HUDEP-2 (cell line): ENCODE measurements around the gene EFCC1.
"Not testable (repeated sequence)": the region's sequence is repeated elsewhere in the genome, so short reads cannot be mapped to it uniquely, and the experiment has no call there.

ENCODE experiments used
- DNase-seq, 76 experiments: peaks; one replicate each; lab custom pipeline; 2025; ENCODE audit not compliant: unreplicated experiment in 76 of 76; lab: John Stamatoyannopoulos, UW

The EFCC1 gene

GRCh38 chr3:129069313-129070085 lies 68.4 kb downstream of the EFCC1 start:
- not testable (repeated sequence) for DNase-seq

- no peak for DNase-seq
Measured at GRCh38 chr3:129070086-129070885, 69.2 kb downstream of the EFCC1 start.

GRCh38 chr3:129077222-129077621 lies 76.1 kb downstream of the EFCC1 start:
- DNase-seq: no peak

GRCh38 chr3:129078510-129078909 lies 77.4 kb downstream of the EFCC1 start:
- no peak for DNase-seq

GRCh38 chr3:129081503-129081902 lies 80.4 kb downstream of the EFCC1 start:
- DNase-seq: no peak

GRCh38 chr3:129082026-129082425 lies 80.9 kb downstream of the EFCC1 start:
- DNase-seq: no peak

- no peak for DNase-seq
Measured at GRCh38 chr3:129084501-129084900, 83.4 kb downstream of the EFCC1 start.

GRCh38 chr3:129085165-129085715 lies 84.1 kb downstream of the EFCC1 start:
- DNase-seq: no peak

- DNase-seq: no peak
Measured at GRCh38 chr3:129085818-129086217, 84.7 kb downstream of the EFCC1 start.

GRCh38 chr3:129087138-129087702 lies 86.1 kb downstream of the EFCC1 start:
- DNase-seq: no peak

- peak in 14 of 76 experiments; percentile 9 to 53 (median 27) for DNase-seq
Measured at GRCh38 chr3:129087904-129088303, 86.8 kb downstream of the EFCC1 start.

GRCh38 chr3:129088312-129088711 lies 87.2 kb downstream of the EFCC1 start:
- not testable (repeated sequence) for DNase-seq
